GM18870 (cell line): ENCODE measurements around the gene ZNF782.
"Not testable (repeated sequence)": the region's sequence is repeated elsewhere in the genome, so short reads cannot be mapped to it uniquely, and the experiment has no call there.

ENCODE experiments used
- ATAC-seq: cut with Tn5 transposase; IDR thresholded peaks from one replicate; pipeline ENCODE4 v1.9.1; 2021; ENCODE audit warnings: moderate library complexity; ENCODE audit not compliant: unreplicated experiment

Gene ZNF782

GRCh38 chr9:96854651-96855273 lies 448 bp upstream of the ZNF782 start:
- no peak for ATAC-seq

DNA sequence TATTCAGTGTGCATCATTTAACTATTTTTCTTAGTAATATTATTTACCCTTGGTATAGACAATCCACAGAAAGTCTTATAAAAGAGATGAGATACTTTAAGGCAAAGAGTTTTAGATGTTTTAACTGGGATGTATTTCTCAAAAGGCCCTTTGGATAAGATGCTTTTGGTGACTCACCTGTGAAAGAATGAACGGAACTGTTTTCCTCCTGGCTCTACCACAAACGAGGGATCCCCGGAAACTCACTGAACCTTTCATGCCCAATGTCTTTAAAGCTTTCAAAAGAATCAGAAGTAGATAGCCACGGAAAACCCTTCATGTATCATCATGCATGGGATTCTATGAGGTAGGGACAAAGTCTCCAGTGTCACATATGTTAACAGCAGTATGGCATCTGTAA lies 1.6 kb downstream of the ZNF782 start:
- ATAC-seq, result no peak

DNA sequence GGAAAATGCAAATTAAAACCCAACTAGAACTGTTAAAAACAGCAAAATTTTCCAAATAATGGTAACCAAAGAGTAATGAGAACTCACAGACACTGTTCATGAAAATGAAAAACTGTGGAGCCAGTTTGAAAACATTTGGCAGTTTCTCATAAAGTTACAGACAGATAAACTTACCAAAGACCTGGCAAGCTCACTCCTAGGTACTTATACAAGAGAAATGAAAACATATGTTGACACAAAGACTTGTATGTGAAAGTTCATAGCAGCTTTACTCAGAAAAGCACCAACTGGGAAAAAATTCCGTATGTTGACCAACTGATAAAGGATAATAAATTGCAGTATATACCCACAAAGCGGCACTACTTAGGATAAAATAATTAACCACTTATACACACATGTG lies 10.3 kb downstream of the ZNF782 start:
- ATAC-seq, result no peak

DNA sequence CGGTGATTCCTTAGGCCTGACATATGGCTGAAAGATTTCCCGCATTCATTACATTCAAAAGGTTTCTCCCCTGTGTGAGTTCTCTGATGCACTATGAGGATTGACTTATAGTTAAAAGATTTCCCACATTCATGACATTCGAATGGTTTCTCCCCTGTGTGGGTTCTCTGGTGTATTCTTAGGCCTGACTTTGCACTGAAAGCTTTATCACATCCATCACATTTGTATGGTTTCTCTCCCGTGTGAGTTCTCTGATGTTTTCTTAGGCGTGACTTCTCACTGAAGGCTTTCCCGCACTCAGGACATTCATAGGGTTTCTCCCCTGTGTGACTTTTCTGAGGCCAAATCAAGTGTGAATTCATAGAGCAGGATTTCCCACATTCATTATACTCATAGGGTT lies 35.8 kb downstream of the ZNF782 start:
- ATAC-seq, result no peak

DNA sequence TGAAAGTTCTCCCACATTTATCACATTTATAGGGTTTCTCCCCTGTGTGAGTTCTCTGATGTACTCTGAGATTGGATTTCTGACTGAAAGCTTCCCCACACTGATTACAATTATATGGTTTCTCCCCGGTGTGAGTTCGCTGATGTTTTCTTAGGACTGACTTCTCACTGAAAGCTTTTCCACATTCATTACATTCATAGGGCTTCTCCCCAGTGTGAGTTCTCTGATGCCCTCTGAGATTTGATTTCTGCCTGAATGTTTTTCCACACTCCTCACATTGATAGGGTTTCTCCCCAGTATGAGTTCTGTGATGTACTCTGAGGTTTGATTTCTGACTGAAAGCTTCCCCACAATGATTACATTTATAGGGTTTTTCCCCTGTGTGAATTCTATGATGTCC lies 36.3 kb downstream of the ZNF782 start:
- no peak for ATAC-seq

DNA sequence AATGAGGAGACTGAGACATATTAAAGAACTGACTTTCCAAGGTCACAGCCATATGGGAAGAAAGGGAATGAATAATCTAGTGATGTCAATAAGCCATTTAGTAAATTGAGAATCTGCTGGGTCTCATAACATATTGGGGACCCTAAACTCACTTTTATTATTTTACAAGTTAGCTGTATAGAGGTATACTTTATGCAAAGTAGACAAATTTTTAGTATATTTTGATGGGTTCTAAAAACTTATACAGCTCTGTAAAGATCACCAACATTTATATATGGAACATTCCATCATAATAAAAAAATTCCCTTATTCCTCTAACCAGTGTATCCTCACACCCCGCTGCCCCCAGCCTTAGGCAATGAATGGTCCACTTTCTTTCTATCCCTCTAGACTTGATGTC lies 40.7 kb downstream of the ZNF782 start:
- no peak for ATAC-seq

DNA sequence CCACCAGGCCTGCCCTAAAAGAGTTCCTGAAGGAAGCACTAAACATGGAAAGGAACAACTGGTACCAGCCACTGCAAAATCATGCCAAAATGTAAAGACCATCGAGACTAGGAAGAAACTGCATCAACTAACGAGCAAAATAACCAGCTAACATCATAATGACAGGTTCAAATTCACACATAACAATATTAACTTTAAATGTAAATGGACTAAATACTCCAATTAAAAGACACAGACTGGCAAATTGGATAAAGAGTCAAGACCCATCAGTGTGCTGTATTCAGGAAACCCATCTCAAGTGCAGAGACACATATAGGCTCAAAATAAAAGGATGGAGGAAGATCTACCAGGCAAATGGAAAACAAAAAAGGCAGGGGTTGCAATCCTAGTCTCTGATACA lies 55.4 kb downstream of the ZNF782 start:
- not testable (repeated sequence) for ATAC-seq

GRCh38 chr9:96784021-96784420 lies 70.3 kb downstream of the ZNF782 start:
- ATAC-seq, result no peak

- ATAC-seq, result no peak
Observed at GRCh38 chr9:96782235-96782634, 72.1 kb downstream of the ZNF782 start.

DNA sequence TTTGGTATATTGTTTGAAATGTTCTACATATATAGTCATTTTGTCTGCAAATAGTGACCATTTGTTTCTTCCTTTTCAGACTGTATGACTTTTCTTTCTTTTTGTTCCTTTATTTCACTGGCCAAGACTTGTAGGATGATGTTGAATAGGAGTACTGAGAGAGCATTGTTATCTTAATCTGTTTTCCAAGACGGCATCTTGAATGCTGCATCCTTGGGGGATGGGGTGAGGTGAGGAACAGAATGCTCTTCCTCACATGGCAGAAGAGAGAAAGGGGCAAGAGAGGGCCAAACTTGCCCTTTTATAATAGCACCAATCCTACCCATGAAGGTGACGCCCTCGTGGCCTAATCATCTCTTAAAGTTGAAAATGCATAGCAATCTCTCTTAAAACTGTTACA lies 72.8 kb downstream of the ZNF782 start:
- no peak for ATAC-seq

- no peak for ATAC-seq
Observed at GRCh38 chr9:96779089-96779488, 75.2 kb downstream of the ZNF782 start.

DNA sequence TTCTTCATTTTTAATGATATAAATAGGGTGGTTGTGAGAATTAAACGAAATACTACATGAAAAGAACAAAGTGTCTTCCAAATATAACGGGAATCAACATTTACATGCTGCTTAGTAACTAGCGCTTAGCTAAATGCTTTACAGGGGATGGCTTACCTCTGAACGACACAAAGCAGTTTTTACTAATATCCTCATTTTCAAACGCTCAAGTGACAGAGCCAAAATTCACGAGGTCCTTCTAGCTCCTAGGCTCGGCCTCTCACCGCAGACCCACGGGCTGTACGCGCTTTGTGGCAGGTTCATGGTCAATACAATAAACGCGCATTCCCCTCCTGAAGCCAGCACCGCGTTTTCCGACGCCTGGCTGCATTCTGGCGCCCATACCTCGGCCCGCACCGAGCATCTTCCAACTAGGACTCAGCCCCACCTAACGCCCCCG lies 76.9 kb downstream of the ZNF782 start:
- peak; percentile 34 for ATAC-seq

- no peak for ATAC-seq
Observed at GRCh38 chr9:96771124-96771523, 83.2 kb downstream of the ZNF782 start.

DNA sequence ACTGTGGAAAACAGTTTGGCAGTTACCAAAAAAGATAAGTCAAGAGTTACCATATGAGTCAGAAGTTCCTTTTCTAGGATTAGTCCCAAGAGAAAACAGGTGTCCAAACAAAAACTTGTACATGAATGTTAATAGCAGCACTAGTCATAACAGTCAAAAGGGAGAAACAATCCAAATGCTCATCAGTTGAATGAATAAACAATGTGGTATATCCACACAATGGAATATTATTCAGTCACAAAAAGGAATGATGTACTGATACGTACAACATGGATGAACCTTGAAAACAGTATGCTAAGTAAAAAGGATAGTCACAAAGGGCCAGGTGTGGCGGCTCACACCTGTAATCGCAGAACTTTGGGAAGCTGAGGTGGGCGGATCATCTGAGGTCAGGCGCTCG lies 84.3 kb downstream of the ZNF782 start:
- no peak for ATAC-seq
